Measurements from ENCODE around the gene CDC42EP5.

The CDC42EP5 gene

GRCh38 chr19:54461613-54462012, 11.5 kb downstream of the CDC42EP5 start:
- no peak for DNase-seq

GRCh38 chr19:54461210-54461609, 11.9 kb downstream of the CDC42EP5 start:
- no peak for DNase-seq

GRCh38 chr19:54460230-54461005, 12.7 kb downstream of the CDC42EP5 start:
- DNase-seq, result no peak

- no peak for DNase-seq
Observed at GRCh38 chr19:54459282-54460229, 13.5 kb downstream of the CDC42EP5 start.

- DNase-seq, result no peak
Observed at GRCh38 chr19:54458648-54459281, 14.3 kb downstream of the CDC42EP5 start.

- DNase-seq, result no peak
Observed at GRCh38 chr19:54457773-54458647, 15.1 kb downstream of the CDC42EP5 start.

- DNase-seq, result no peak
Observed at GRCh38 chr19:54456423-54457373, 16.4 kb downstream of the CDC42EP5 start.

GRCh38 chr19:54455786-54456422, 17.2 kb downstream of the CDC42EP5 start:
- no peak for DNase-seq

- DNase-seq, result no peak
Observed at GRCh38 chr19:54454781-54455675, 18.1 kb downstream of the CDC42EP5 start.

- no peak for DNase-seq
Observed at GRCh38 chr19:54453921-54454780, 18.9 kb downstream of the CDC42EP5 start.

GRCh38 chr19:54452626-54453025, 20.5 kb downstream of the CDC42EP5 start:
- DNase-seq, result no peak

- DNase-seq, result no peak
Observed at GRCh38 chr19:54451997-54452396, 21.1 kb downstream of the CDC42EP5 start.

- peak; percentile 2 for DNase-seq
Observed at GRCh38 chr19:54451331-54451871, 21.7 kb downstream of the CDC42EP5 start.

GRCh38 chr19:54449701-54450069, 23.4 kb downstream of the CDC42EP5 start:
- no peak for DNase-seq

- DNase-seq, result peak; percentile 97
Observed at GRCh38 chr19:54448774-54449700, 24.1 kb downstream of the CDC42EP5 start, which contains the start of gene LENG8. LENG8 (plus strand) TSS chr19:54449199; CDS start chr19:54451345, 2,146 bp downstream.

GRCh38 chr19:54448040-54448773, 24.9 kb downstream of the CDC42EP5 start:
- DNase-seq, result peak; percentile 45
